ENCODE measurements around the gene ITGB5.

DNA sequence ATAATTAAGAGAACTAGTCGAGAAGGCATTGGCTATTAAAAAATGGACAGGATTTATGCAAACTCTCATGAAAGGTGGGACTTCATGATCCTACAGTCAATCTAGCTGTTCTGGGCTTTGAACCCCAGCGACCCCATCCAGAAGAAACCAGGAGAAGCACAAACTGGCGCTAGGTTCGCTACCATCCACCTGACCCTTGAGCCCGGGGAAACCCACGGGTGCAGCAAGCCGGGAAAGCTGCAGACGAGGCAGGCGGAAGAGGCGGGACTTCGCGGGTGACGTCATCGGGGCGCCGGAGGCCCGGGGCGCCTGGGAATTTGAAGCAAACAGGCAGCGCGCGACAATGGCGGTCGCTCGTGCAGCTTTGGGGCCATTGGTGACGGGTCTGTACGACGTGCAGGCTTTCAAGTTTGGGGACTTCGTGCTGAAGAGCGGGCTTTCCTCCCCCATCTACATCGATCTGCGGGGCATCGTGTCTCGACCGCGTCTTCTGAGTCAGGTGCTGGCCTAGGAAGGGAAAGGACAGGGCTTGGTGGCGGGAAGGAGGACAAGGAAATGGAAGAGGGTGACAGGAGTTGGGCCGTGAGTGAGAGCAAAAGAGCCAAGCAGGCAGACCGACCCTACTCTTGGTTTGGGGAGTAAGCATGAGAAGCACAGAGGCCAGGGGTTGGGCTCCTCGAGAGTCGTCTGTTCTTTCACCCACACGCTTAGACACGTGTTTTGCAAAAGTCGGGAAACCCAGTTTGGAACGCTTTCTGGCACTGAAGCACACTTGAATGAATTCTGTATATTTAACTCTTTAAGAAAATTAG is 156.8 kb downstream of the ITGB5 start, which contains the start of gene UMPS:
- TF ChIP-seq CTCF (IDR thresholded peaks at IDR 0.05) (no peak), POLR2A (IDR thresholded peaks at IDR 0.05) (peak; percentile 65 to 91 (median 87))
